ENCODE measurements around the gene ECT2L. TPM values are rescaled to one million over a fixed set of nuclear protein-coding genes. Genes with fewer than 3 reads are reported as not detected.

The ECT2L gene
- total RNA-seq, 1 experiment from 2014 or later = not detected

GRCh38 chr6:138778331-138778730 lies 17.6 kb upstream of the ECT2L start:
- H3K4me3 ChIP-seq (replicated peaks in 1 of 2; ENCODE audit: low read depth in 1 of 2, low read length in 2 of 2) = no peak overlapping the region
- BruUV-seq (replicated peaks) = no TSS peak
- no peaks in the 10 kb centered on the region for H3K79me2 ChIP-seq (ENCODE audit: insufficient read depth, low read length)
- intact Hi-C loops (cut with micrococcal nuclease) = no loop called here
- no peaks in the 10 kb centered on the region for H3K36me3 ChIP-seq (ENCODE audit: control insufficient read depth in 1 of 2, insufficient read depth in 2 of 2, low read length in 2 of 2)
- H3K9me3 ChIP-seq (ENCODE audit: control insufficient read depth in 1 of 2, insufficient read depth in 1 of 2, low read depth in 1 of 2, low read length in 2 of 2) = no peaks in the 10 kb centered on the region
- ChIA-PET POLR2A (no interaction called here), CTCF (interaction anchor here (0.6 kb wide), 1 partner anchor 441 kb away, joined by 4 read pairs; no protein-coding TSS in a partner anchor), RAD21 (ENCODE audit: low non-redundant PET in 1 of 2, low total read pairs in 2 of 2, uncharacterized antibody in 2 of 2, unreplicated experiment in 2 of 2) (no interaction called here)
- ATAC-seq (no peak), DNase-seq (ENCODE audit: low read depth, low spot score) (no peak)
- no peak overlapping the region for H2AFZ ChIP-seq (ENCODE audit: low read depth, low read length, poor library complexity, severe bottlenecking)
- H4K20me1 ChIP-seq (ENCODE audit: insufficient read depth) = peaks cover 3% of the 10 kb centered on the region; the same call in 1 of the 2 replicates
- H3K27ac ChIP-seq (ENCODE audit: low read depth, low read length) = no peak overlapping the region
- no peak overlapping the region for H3K4me2 ChIP-seq (ENCODE audit: low read length)
- no peaks in the 10 kb centered on the region for H3K9me2 ChIP-seq (ENCODE audit: insufficient read depth)
- H3K27me3 ChIP-seq (ENCODE audit: insufficient read depth, low read length) = no peaks in the 10 kb centered on the region
- TF ChIP-seq POLR2AphosphoS5 (IDR thresholded peaks at IDR 0.05; ENCODE audit: low read depth, low read length) (no peak), FOSL1 (IDR thresholded peaks at IDR 0.05; ENCODE audit: low read depth) (no peak), ZNF274 (IDR thresholded peaks at IDR 0.05; ENCODE audit: low read depth, low read length) (no peak), EGR1 (IDR thresholded peaks at IDR 0.05; ENCODE audit: low read depth) (no peak), JUND (IDR thresholded peaks at IDR 0.05) (no peak), TCF7L2 (IDR thresholded peaks at IDR 0.05; ENCODE audit: borderline replicate concordance, extremely low read depth, insufficient read depth, insufficient read length) (no peak), SRF (IDR thresholded peaks at IDR 0.05; ENCODE audit: low read depth) (no peak), MAX (IDR thresholded peaks at IDR 0.05) (no peak), EZH2 (IDR thresholded peaks at IDR 0.05) (no peak), CBX3 (IDR thresholded peaks at IDR 0.05; ENCODE audit: low read depth) (no peak), REST (IDR thresholded peaks at IDR 0.05; ENCODE audit: low read depth) (no peak), ELF1 (IDR thresholded peaks at IDR 0.05; ENCODE audit: borderline replicate concordance, low read depth) (no peak), CTCF (IDR thresholded peaks at IDR 0.05 in 2 of 3, conservative IDR thresholded peaks at IDR 0.05 in 1 of 3; ENCODE audit: borderline replicate concordance in 1 of 3, insufficient read depth in 1 of 3, low read depth in 2 of 3, low read length in 2 of 3) (no peak), SIN3A (IDR thresholded peaks at IDR 0.05; ENCODE audit: low read depth) (no peak), ATF3 (IDR thresholded peaks at IDR 0.05) (no peak), CEBPB (IDR thresholded peaks at IDR 0.05; ENCODE audit: low read depth) (no peak), ZBTB33 (IDR thresholded peaks at IDR 0.05; ENCODE audit: extremely low read depth, insufficient replicate concordance, low read length) (no peak), POLR2A (IDR thresholded peaks at IDR 0.05; ENCODE audit: borderline replicate concordance, extremely low read depth, insufficient read depth, insufficient read length) (no peak), SP1 (IDR thresholded peaks at IDR 0.05; ENCODE audit: low read depth) (no peak)
- H3K9ac ChIP-seq (ENCODE audit: low read length) = no peak overlapping the region
- peaks cover 2 to 7% of the 10 kb centered on the region in 2 experiments; a peak in 2 of 4 replicates for H3K4me1 ChIP-seq (ENCODE audit: control insufficient read depth in 1 of 2, insufficient read depth in 2 of 2, low read length in 2 of 2)
